GM23248 (cell line): ENCODE measurements around the gene NAGPA.

Experiments
- EZH2 ChIP-seq: fragments of 200-600 bp; sonication (generic); IDR thresholded peaks from 2 replicates; pipeline ENCODE4 v1.6.1; 2018; ENCODE audit warnings: antibody characterized with exemption, mild to moderate bottlenecking; ENCODE audit not compliant: insufficient read depth, poor library complexity, severe bottlenecking
- EZH2phosphoT487 ChIP-seq: fragments of 200-600 bp; sonication (generic); IDR thresholded peaks from 2 replicates; pipeline ENCODE4 v1.6.1; 2018; ENCODE audit warnings: antibody characterized with exemption, moderate library complexity, mild to moderate bottlenecking, low read depth; ENCODE audit not compliant: insufficient read depth

GRCh38 chr16:5018793-5019192 is 14.9 kb downstream of the NAGPA start:
- TF ChIP-seq EZH2 (no peak), EZH2phosphoT487 (no peak)
